ENCODE results near the gene CEACAM21.

GRCh38 chr19:41528106-41528505 is 47.9 kb upstream of the CEACAM21 start:
- no peak for TF ChIP-seq ZNF266 (tag by site-specific recombination; IDR thresholded peaks at IDR 0.05; ENCODE audit: low read depth)
- TF ChIP-seq CTCF (tag by site-specific recombination; IDR thresholded peaks at IDR 0.05): no peak
- TF ChIP-seq ZNF133 (tag by site-specific recombination; IDR thresholded peaks at IDR 0.05): no peak
- TF ChIP-seq ZBTB1 (tag by site-specific recombination; IDR thresholded peaks at IDR 0.05): no peak
- no peak for TF ChIP-seq ATF2 (tag by site-specific recombination; IDR thresholded peaks at IDR 0.05; ENCODE audit: low read depth)
- TF ChIP-seq ZNF555 (tag by site-specific recombination; conservative IDR thresholded peaks at IDR 0.05): no peak
- TF ChIP-seq BCL11B (tag by site-specific recombination; IDR thresholded peaks at IDR 0.05; ENCODE audit: low read depth): no peak
- no peak for TF ChIP-seq ZNF24 (tag by site-specific recombination; IDR thresholded peaks at IDR 0.05)
- TF ChIP-seq ZNF510 (tag by site-specific recombination; IDR thresholded peaks at IDR 0.05; ENCODE audit: insufficient replicate concordance): no peak
- TF ChIP-seq SP2 (tag by site-specific recombination; IDR thresholded peaks at IDR 0.05): no peak
- TF ChIP-seq ZIC2 (tag by site-specific recombination; IDR thresholded peaks at IDR 0.05): no peak

All from HEK293 (cell line).